HCT116 (cell line): ENCODE results near the gene TCF12. TPM values are rescaled to one million over a fixed set of nuclear protein-coding genes. Genes with fewer than 3 reads are reported as not detected.

ENCODE experiments used
- ATAC-seq: fragments of 200-7000 bp; cut with Tn5 transposase; 2 replicates; pipeline ENCODE4 v1.9.1; 2020; ENCODE audit warnings: mild to moderate bottlenecking, moderate library complexity
- BruUV-seq: library from RNA; stranded (reverse); fragments of 400-500 nt; replicated peaks from 2 replicates; lab custom pipeline; 2021; lab: Mats Ljungman, UMichigan
- CTCF ChIA-PET: fragments of 300-600 bp; sonication (Branson Sonifier 250); formaldehyde crosslinking; loops from one replicate; lab custom pipeline; 2021; ENCODE audit warnings: antibody characterized with exemption; lab: Charles Lee
- POLR2A ChIA-PET: fragments of 300-600, 350-600 bp; sonication (Branson Sonifier 250); formaldehyde crosslinking; loops from one replicate; lab custom pipeline; 2021; ENCODE audit warnings: antibody characterized with exemption; lab: Charles Lee
- RAD21 ChIA-PET, 2 experiments: fragments of 300-600 bp; sonication (Branson Sonifier 250); formaldehyde crosslinking; loops; one replicate each; lab custom pipeline; 2023; ENCODE audit warnings: low total read pairs in 2 of 2; ENCODE audit not compliant: uncharacterized antibody in 2 of 2, unreplicated experiment in 2 of 2, low non-redundant PET in 1 of 2; lab: Charles Lee
- DNase-seq: peaks from one replicate; pipeline ENCODE4 v3.0.0-alpha.2; 2010; ENCODE audit warnings: low read depth, low spot score
- H2AFZ ChIP-seq: fragments of 200-600 bp; shearing (Covaris generic), sonication (generic); 2 replicates; pipeline ENCODE4 v1.6.1; 2017; ENCODE audit warnings: low read depth, mixed run types, mixed read lengths, antibody characterized with exemption, low read length; ENCODE audit not compliant: poor library complexity, severe bottlenecking
- H3K27ac ChIP-seq: 2 replicates; pipeline ENCODE4 v1.5.1; 2012; ENCODE audit warnings: low read depth, low read length
- H3K27me3 ChIP-seq: fragments of 200-600 bp; sonication (generic); 2 replicates; pipeline ENCODE4 v1.6.1; 2016; ENCODE audit warnings: mixed run types, low read length, mixed read lengths; ENCODE audit not compliant: insufficient read depth
- H3K36me3 ChIP-seq, 2 experiments: fragments of 200-500 bp in 1 of 2; fragments of 200-600 bp in 1 of 2; sonication (Bioruptor generic) in 1 of 2; sonication (generic) in 1 of 2; 2 replicates each; pipeline versions ENCODE4 v1.5.1 to v1.6.1; 2014 to 2016; ENCODE audit warnings: low read length in 2 of 2, inconsistent platforms in 1 of 2, mixed read lengths in 1 of 2, mixed run types in 1 of 2; ENCODE audit not compliant: insufficient read depth in 2 of 2, control insufficient read depth in 1 of 2
- H3K4me1 ChIP-seq, 2 experiments: fragments of 200-600 bp in 1 of 2; sonication (generic) in 1 of 2; 2 replicates each; pipeline versions ENCODE4 v1.5.1 to v1.6.1; 2012 to 2017; ENCODE audit warnings: low read length in 2 of 2, inconsistent platforms in 1 of 2, mild to moderate bottlenecking in 1 of 2, mixed read lengths in 1 of 2, mixed run types in 1 of 2, moderate library complexity in 1 of 2; ENCODE audit not compliant: insufficient read depth in 2 of 2, control insufficient read depth in 1 of 2
- H3K4me2 ChIP-seq: fragments of 200-600 bp; sonication (generic); 2 replicates; pipeline ENCODE4 v1.6.1; 2017; ENCODE audit warnings: mixed run types, low read length, mixed read lengths
- H3K4me3 ChIP-seq, 2 experiments: fragments of 200-600 bp in 1 of 2; sonication (generic) in 1 of 2; replicated peaks in 1 of 2; 2 replicates each; pipeline ENCODE4 v1.5.1; 2011 to 2016; ENCODE audit warnings: low read length in 2 of 2, control low read depth in 1 of 2, low read depth in 1 of 2, mild to moderate bottlenecking in 1 of 2, mixed read lengths in 1 of 2, mixed run types in 1 of 2
- H3K79me2 ChIP-seq: fragments of 200-600 bp; sonication (generic); 2 replicates; pipeline ENCODE4 v1.6.1; 2017; ENCODE audit warnings: mild to moderate bottlenecking, mixed run types, low read length, moderate library complexity, mixed read lengths; ENCODE audit not compliant: insufficient read depth
- H3K9ac ChIP-seq: fragments of 200-600 bp; sonication (generic); 2 replicates; pipeline ENCODE4 v1.6.1; 2016; ENCODE audit warnings: low read length, mixed read lengths
- H3K9me2 ChIP-seq: fragments of 200-600 bp; sonication (generic), shearing (Covaris generic); 2 replicates; pipeline ENCODE4 v1.6.1; 2017; ENCODE audit warnings: mixed run types, mild to moderate bottlenecking, moderate library complexity; ENCODE audit not compliant: insufficient read depth
- H3K9me3 ChIP-seq, 2 experiments: fragments of 200-500 bp in 1 of 2; fragments of 200-600 bp in 1 of 2; sonication (Bioruptor generic) in 1 of 2; sonication (generic) in 1 of 2; 2 replicates each; pipeline ENCODE4 v1.6.1; 2014 to 2017; ENCODE audit warnings: low read length in 2 of 2, mixed read lengths in 2 of 2, inconsistent platforms in 1 of 2, low read depth in 1 of 2, mild to moderate bottlenecking in 1 of 2, mixed run types in 1 of 2, moderate library complexity in 1 of 2; ENCODE audit not compliant: control insufficient read depth in 1 of 2, insufficient read depth in 1 of 2
- H4K20me1 ChIP-seq: fragments of 200-600 bp; sonication (generic), shearing (Covaris generic); 2 replicates; pipeline ENCODE4 v1.6.1; 2017; ENCODE audit warnings: mixed run types, mild to moderate bottlenecking, moderate library complexity; ENCODE audit not compliant: insufficient read depth
- POLR2AphosphoS5 ChIP-seq: IDR thresholded peaks from 2 replicates; pipeline ENCODE4 v1.6.1; 2011; ENCODE audit warnings: mild to moderate bottlenecking, low read depth, low read length, moderate library complexity
- RAD21 ChIP-seq: IDR thresholded peaks from 2 replicates; pipeline ENCODE4 v1.6.1; 2012; ENCODE audit warnings: low read depth, mild to moderate bottlenecking
- SP1 ChIP-seq: IDR thresholded peaks from 2 replicates; pipeline ENCODE4 v1.6.1; 2012; ENCODE audit warnings: low read depth
- YY1 ChIP-seq: IDR thresholded peaks from 2 replicates; pipeline ENCODE4 v1.6.1; 2011; ENCODE audit warnings: low read length, low read depth, moderate library complexity, mild to moderate bottlenecking; ENCODE audit not compliant: insufficient replicate concordance; ENCODE audit errors: extremely low read depth
- ZFX ChIP-seq: fragments of 450-650 bp; IDR thresholded peaks from 2 replicates; pipeline ENCODE4 v1.6.1; 2017
- intact Hi-C: fragments of 100-400 bp; cut with micrococcal nuclease; formaldehyde crosslinking; loops from 2 replicates; pipeline ENCODE4 v1.10.0; 2022
- total RNA-seq: library from RNA; stranded (reverse); gene quantifications from one replicate; pipeline ENCODE4 v1.2.1, GENCODE V29; 2021; ENCODE audit not compliant: unreplicated experiment
- TF ChIP-seq, protein P1 (sequence below): IDR thresholded peaks from 2 replicates; pipeline ENCODE4 v1.6.1; 2011; ENCODE audit warnings: mild to moderate bottlenecking, low read length, moderate library complexity; ENCODE audit not compliant: insufficient replicate concordance; ENCODE audit errors: extremely low read depth

TCF12 gene
- total RNA-seq, 1 experiment from 2014 or later, result 71.6 TPM

DNA sequence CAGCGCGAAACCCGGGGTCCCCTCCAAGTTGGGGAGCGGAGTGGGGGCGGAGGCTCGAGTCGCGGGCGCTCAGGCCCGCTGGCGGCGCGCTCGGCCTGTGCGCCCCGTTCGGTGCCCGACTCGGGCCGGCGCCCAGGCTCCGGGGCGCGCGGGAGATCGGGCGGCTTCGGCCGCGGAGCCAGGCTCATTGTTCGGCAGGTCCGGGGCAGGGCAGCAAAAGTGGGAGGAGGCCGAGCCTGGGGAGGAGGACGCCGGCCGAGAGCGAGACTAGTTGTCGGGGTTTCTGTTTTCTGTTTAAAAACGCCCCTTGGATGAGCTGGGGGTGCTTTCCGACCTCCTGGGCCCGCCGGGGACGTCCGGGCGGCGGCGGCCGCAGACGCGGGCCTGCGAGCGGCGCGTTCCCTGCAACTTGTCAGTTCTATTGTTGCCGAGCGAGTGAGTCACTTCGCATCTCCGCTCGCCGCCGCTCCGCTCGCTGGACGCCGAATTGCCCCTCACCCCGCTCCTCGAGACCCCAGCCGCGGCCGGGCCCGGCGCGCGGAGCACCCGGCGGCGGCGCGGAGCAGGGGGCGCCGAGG is 676 bp downstream of the TCF12 start:
- Histone ChIP-seq H3K4me2 (peak overlapping the region; percentile 84), H3K36me3 (peaks cover 3 to 6% of the 10 kb centered on the region in 2 experiments; a peak in 2 of 4 replicates), H4K20me1 (no peaks in the 10 kb centered on the region), H3K27me3 (no peaks in the 10 kb centered on the region), H3K9me3 (no peaks in the 10 kb centered on the region), H2AFZ (no peak overlapping the region), H3K4me1 (peaks cover 8 to 16% of the 10 kb centered on the region in 2 experiments; a peak in 3 of 4 replicates), H3K27ac (peak overlapping the region; percentile 91), H3K4me3 (peak overlapping the region; percentile 84 to 87), H3K9ac (peak overlapping the region; percentile 93), H3K9me2 (no peaks in the 10 kb centered on the region), H3K79me2 (peaks cover 53% of the 10 kb centered on the region)
- RAD21 ChIA-PET, result interaction anchor here in 1 of 2 experiments (0.7 kb wide), 1 partner anchor 87 kb away, joined by 7 read pairs; no protein-coding TSS in a partner anchor
- CTCF ChIA-PET, result no interaction called here
- POLR2A ChIA-PET, result interaction anchor here (1.4 kb wide), 1 partner anchor 33 kb away, joined by 9 read pairs; no protein-coding TSS in a partner anchor
- no peak for DNase-seq
- ATAC-seq, result peak; percentile 49
- intact Hi-C loops, result no loop called here
- no TSS peak for BruUV-seq
- TF ChIP-seq ZFX (peak; percentile 89), YY1 (no peak), POLR2AphosphoS5 (0 out of 2 replicates have a peak, but pooled peaks have one; percentile 10), RAD21 (no peak), SP1 (no peak)
- TF ChIP-seq, protein P1, sequence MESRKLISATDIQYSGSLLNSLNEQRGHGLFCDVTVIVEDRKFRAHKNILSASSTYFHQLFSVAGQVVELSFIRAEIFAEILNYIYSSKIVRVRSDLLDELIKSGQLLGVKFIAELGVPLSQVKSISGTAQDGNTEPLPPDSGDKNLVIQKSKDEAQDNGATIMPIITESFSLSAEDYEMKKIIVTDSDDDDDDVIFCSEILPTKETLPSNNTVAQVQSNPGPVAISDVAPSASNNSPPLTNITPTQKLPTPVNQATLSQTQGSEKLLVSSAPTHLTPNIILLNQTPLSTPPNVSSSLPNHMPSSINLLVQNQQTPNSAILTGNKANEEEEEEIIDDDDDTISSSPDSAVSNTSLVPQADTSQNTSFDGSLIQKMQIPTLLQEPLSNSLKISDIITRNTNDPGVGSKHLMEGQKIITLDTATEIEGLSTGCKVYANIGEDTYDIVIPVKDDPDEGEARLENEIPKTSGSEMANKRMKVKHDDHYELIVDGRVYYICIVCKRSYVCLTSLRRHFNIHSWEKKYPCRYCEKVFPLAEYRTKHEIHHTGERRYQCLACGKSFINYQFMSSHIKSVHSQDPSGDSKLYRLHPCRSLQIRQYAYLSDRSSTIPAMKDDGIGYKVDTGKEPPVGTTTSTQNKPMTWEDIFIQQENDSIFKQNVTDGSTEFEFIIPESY, result no peak
